Stomach (tissue), 9 donors: ENCODE data around the gene COBL. TPM values are rescaled to one million over a fixed set of nuclear protein-coding genes. Genes with fewer than 3 reads are reported as not detected.

Experiments used
- DNase-seq, 2 donors: peaks; one replicate each; pipeline versions ENCODE4 v3.0.0 to v3.0.0-alpha.2; 2013 to 2019
- H3K27ac ChIP-seq, 5 donors: fragments of 200-600 bp in 4 of 5; sonication (generic) in 4 of 5; one replicate each; pipeline ENCODE4 v1.5.1; 2013 to 2019; ENCODE audit warnings: mild to moderate bottlenecking in 1 of 5, moderate library complexity in 1 of 5
- H3K27me3 ChIP-seq, 3 donors: fragments of 200-600 bp; sonication (generic); one replicate each; pipeline ENCODE4 v1.5.1; 2017 to 2019; ENCODE audit warnings: mixed run types in 1 of 3
- H3K36me3 ChIP-seq, 4 donors: fragments of 200-600 bp; sonication (generic); 1 replicate in 3 of 4; 2 replicates in 1 of 4; pipeline ENCODE4 v1.5.1; 2016 to 2019
- H3K4me1 ChIP-seq, 4 donors: fragments of 200-600 bp; sonication (generic); one replicate each; pipeline ENCODE4 v1.5.1; 2016 to 2019
- H3K4me3 ChIP-seq, 4 donors: fragments of 200-600 bp; sonication (generic) in 3 of 4; one replicate each; pipeline ENCODE4 v1.5.1; 2016 to 2019; ENCODE audit warnings: mild to moderate bottlenecking in 1 of 4
- H3K9me3 ChIP-seq, 4 donors: fragments of 200-600 bp; sonication (generic); one replicate each; pipeline ENCODE4 v1.5.1; 2016 to 2019
- CTCF ChIP-seq, 7 experiments: fragments of 450-650 bp in 4 of 7; fragments of 200-600 bp in 3 of 7; sonication (generic) in 3 of 7; IDR thresholded peaks; one replicate each; pipeline ENCODE4 v1.5.1; 2016 to 2019; ENCODE audit warnings: antibody characterized with exemption in 7 of 7, control low read depth in 2 of 7, mild to moderate bottlenecking in 1 of 7
- EP300 ChIP-seq: sonication (generic); formaldehyde crosslinking; IDR thresholded peaks from one replicate; pipeline ENCODE4 v1.6.1; 2017; ENCODE audit warnings: antibody characterized with exemption
- POLR2A ChIP-seq, 4 donors: fragments of 450-650 bp; IDR thresholded peaks; one replicate each; pipeline ENCODE4 v1.6.1; 2016; ENCODE audit warnings: antibody characterized with exemption in 4 of 4, control low read depth in 2 of 4, mild to moderate bottlenecking in 1 of 4, moderate library complexity in 1 of 4
- POLR2AphosphoS5 ChIP-seq, 3 donors: sonication (generic); formaldehyde crosslinking; IDR thresholded peaks; one replicate each; pipeline ENCODE4 v1.6.1; 2016; ENCODE audit warnings: antibody characterized with exemption in 3 of 3
- WGBS, 5 donors: extraction: QIAGEN DNeasy Blood & Tissue Kit in 3 of 5; methylation state at CpG; one replicate each; pipeline versions ENCODE4 v1.1.5 to v1.1.7; 2013 to 2018; 5-methylcytosine and 5-hydroxymethylcytosine counted together
- intact Hi-C: fragments of 100-400 bp; cut with DNase I; formaldehyde crosslinking; loops from one replicate; pipeline ENCODE4 v1.15.1; 2023; ENCODE audit warnings: low total_unique reads
- polyA plus RNA-seq, 3 donors: library from polyadenylated mRNA; stranded (reverse); fragments of 200-250 nt; gene quantifications; one replicate each; pipeline ENCODE4 v1.2.3, GENCODE V29; 2013
- total RNA-seq, 5 donors: library from RNA; depleted of rRNA; stranded (reverse); fragments of >200 nt; gene quantifications; one replicate each; pipeline versions ENCODE4 v1.1.0 to v1.2.3, GENCODE V29; 2014 to 2016
- donor health status: healthy with polysubstance abuse.
- donor health status: Bipolar disorder and iron deficiency.
- donor health status: healthy.

Gene COBL
- total and polyA plus RNA-seq, 8 donors, result 4.9 to 79.9 (median 16.0) TPM

GRCh38 chr7:51103718-51104117 is 212.9 kb downstream of the COBL start:
- Histone ChIP-seq H3K4me1 (no peaks in the 10 kb centered on the region), H3K4me3 (no peak overlapping the region), H3K36me3 (no peaks in the 10 kb centered on the region), H3K27me3 (no peaks in the 10 kb centered on the region), H3K27ac (no peak overlapping the region), H3K9me3 (peaks cover 0 to 3% (median under 1%) of the 10 kb centered on the region in 4 donors)
- TF ChIP-seq POLR2AphosphoS5 (IDR thresholded peaks at IDR 0.05) (no peak), EP300 (no peak), CTCF (IDR thresholded peaks at IDR 0.05) (no peak), POLR2A (IDR thresholded peaks at IDR 0.05) (no peak)
- DNase-seq, result no peak
- intact Hi-C loops, result no loop called here
- WGBS, 5 donors, result 91 to 99% (median 95%) methylated on average over 5 of the region's 5 CpGs

GRCh38 chr7:51102828-51103227 is 213.8 kb downstream of the COBL start:
- peak in 1 of 2 donors; percentile 16 for DNase-seq

GRCh38 chr7:51101111-51101757 is 215.4 kb downstream of the COBL start:
- WGBS, 5 donors, result 72 to 94% (median 91%) methylated on average over 1 of the region's 1 CpG
- DNase-seq, result no peak
- intact Hi-C loops, result no loop called here
- Histone ChIP-seq H3K4me3 (no peak overlapping the region), H3K4me1 (no peaks in the 10 kb centered on the region), H3K27ac (no peak overlapping the region), H3K9me3 (peaks cover 0 to 21% (median 7%) of the 10 kb centered on the region in 4 donors), H3K27me3 (no peaks in the 10 kb centered on the region), H3K36me3 (no peaks in the 10 kb centered on the region)
- TF ChIP-seq POLR2AphosphoS5 (IDR thresholded peaks at IDR 0.05), result no peak
- no peak for TF ChIP-seq CTCF (IDR thresholded peaks at IDR 0.05)
- no peak for TF ChIP-seq EP300
- TF ChIP-seq POLR2A (IDR thresholded peaks at IDR 0.05), result no peak

More at GRCh38 chr7:51102828-51103227, 213.8 kb downstream of the COBL start:
- Histone ChIP-seq H3K27me3 (no peaks in the 10 kb centered on the region), H3K27ac (no peak overlapping the region), H3K4me1 (no peaks in the 10 kb centered on the region), H3K9me3 (peaks cover 0 to 12% (median 5%) of the 10 kb centered on the region in 4 donors), H3K36me3 (no peaks in the 10 kb centered on the region), H3K4me3 (no peak overlapping the region)
- intact Hi-C loops, result no loop called here
- 71 to 93% (median 79%) methylated on average over 2 of the region's 2 CpGs for WGBS, 5 donors
- no peak for TF ChIP-seq EP300
- TF ChIP-seq CTCF (IDR thresholded peaks at IDR 0.05), result no peak
- TF ChIP-seq POLR2A (IDR thresholded peaks at IDR 0.05), result no peak
- no peak for TF ChIP-seq POLR2AphosphoS5 (IDR thresholded peaks at IDR 0.05)

GRCh38 chr7:51090411-51090810 is 226.2 kb downstream of the COBL start:
- Histone ChIP-seq H3K27ac (no peak overlapping the region), H3K9me3 (peaks cover 0 to 4% (median 1%) of the 10 kb centered on the region in 4 donors), H3K36me3 (peaks cover 0 to 6% (median 0%) of the 10 kb centered on the region in 4 donors), H3K27me3 (no peaks in the 10 kb centered on the region), H3K4me1 (no peaks in the 10 kb centered on the region), H3K4me3 (no peak overlapping the region)
- DNase-seq, result no peak
- intact Hi-C loops, result no loop called here
- WGBS, 5 donors, result 77 to 91% (median 88%) methylated on average over 2 of the region's 2 CpGs
- TF ChIP-seq CTCF (IDR thresholded peaks at IDR 0.05) (no peak), POLR2A (IDR thresholded peaks at IDR 0.05) (no peak), POLR2AphosphoS5 (IDR thresholded peaks at IDR 0.05) (no peak), EP300 (no peak)
